HG03175 (cell line): ENCODE data around the gene PRTN3.
"Not testable (repeated sequence)": the region's sequence is repeated elsewhere in the genome, so short reads cannot be mapped to it uniquely, and the experiment has no call there.

Source experiments
- ATAC-seq: cut with Tn5 transposase; IDR thresholded peaks from one replicate; pipeline ENCODE4 v1.9.1; 2021; ENCODE audit warnings: mild to moderate bottlenecking, moderate library complexity; ENCODE audit not compliant: unreplicated experiment

The PRTN3 gene

GRCh38 chr19:843836-844545, 3.2 kb downstream of the PRTN3 start:
- ATAC-seq: no peak

DNA sequence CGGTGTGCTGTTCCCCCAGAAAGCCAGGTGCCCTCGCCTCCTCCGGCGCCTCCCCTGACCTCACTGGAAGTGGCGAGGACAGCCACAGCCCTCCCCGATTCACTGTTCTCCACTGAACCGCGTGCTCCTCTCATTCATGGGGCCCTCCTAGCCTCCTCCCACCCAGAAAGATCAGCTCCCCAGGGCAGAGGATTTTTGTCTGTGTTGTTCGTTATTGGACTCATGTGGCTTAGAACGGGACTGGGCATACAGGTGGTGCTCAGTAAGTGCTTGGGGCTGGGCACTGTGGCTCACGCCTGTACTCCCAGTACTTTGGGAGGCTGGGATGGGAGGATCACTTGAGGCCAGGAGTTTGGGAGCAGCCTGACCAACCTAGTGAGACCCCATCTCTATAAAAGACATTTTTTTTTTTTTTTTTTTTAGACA, 3.8 kb downstream of the PRTN3 start:
- ATAC-seq: no peak

DNA sequence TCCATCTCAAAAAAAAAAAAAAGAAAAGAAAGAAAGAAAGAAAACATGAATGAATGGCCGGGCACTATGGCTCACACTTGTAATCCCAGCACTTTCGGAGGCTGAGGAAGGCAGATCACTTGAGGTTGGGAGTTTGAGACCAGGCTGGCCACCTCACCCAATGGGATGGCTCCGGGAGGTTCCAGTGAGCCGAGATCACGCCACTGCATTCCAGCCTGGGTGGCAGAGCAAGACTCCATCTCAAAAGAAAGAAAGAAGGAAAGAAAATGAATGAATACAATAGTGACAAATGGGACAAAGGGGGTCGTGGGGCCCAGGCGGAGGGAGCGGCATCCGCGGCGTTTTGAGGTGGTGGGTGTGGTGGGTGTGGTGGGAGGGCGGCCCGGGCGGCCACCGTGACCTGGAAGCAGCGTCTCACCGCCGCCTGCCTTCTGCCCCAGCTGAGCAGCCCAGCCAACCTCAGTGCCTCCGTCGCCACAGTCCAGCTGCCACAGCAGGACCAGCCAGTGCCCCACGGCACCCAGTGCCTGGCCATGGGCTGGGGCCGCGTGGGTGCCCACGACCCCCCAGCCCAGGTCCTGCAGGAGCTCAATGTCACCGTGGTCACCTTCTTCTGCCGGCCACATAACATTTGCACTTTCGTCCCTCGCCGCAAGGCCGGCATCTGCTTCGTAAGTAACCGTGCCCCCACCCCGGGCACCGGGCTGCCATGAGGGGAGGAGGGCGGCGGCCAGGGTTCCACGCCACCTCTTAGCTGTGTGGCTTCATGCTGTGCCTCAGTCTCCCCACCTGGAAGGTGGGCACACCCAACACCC, 5.1 kb downstream of the PRTN3 start:
- ATAC-seq: no peak

DNA sequence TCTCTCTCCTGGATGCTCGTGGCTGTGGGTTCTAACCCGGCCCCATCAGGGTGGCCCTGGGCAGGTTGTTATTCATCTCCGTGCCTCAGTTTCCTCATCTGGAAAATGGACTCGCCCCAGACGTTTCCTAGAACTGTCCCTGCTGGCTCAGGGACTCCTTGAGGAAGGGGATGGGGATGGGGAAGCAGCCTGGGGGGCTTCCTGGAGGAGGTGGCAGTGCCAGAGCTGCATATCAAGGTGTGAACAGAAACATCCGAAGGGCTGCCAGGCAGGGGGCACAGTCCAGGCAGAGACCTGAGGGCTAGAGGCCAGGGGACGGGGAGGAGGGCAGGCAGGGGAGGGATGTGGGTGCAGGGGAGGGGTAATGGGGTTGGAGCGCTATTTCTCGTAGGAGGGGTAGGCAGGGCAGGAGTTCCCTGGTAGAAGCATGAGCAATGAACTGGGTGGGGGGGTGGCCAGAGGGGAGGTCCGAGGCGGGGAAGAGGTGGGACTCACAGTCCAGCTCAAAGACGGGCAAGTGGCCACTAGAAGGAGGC, 7.7 kb downstream of the PRTN3 start:
- no peak for ATAC-seq

DNA sequence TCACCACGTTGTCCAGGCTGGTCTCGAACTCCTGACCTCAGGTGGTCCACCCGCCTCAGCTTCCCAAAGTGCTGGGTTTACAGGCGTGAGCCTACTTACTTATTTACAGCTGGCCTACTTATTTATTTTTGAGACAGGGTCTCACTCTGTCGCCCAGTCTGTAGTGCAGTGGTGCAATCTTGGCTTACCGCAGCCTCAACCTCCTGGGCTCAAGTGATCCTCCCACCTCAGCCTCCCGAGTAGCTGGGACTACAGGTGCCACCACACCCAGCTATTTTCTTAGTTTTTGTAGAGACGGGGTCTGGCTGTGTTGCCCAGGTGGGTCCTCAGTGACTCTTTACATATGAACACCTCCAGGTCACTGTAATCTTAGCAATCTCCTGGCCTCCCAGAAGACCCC, 8.4 kb downstream of the PRTN3 start:
- not testable (repeated sequence) for ATAC-seq

- ATAC-seq: no peak
Measured at GRCh38 chr19:850221-850978, 9.6 kb downstream of the PRTN3 start.

DNA sequence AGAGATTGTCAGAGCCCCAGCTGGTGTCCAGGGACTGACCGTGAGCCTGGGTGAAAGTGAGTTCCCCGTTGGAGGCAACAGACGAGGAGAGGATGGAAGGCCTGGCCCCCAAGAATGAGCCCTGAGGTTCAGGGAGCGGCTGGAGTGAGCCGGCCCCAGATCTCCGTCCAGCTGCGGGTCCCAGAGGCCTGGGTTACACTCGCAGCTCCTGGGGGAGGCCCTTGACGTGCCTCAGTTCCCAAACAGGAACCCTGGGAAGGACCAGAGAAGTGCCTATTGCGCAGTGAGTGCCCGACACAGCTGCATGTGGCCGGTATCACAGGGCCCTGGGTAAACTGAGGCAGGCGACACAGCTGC, 10.2 kb downstream of the PRTN3 start:
- ATAC-seq: no peak

DNA sequence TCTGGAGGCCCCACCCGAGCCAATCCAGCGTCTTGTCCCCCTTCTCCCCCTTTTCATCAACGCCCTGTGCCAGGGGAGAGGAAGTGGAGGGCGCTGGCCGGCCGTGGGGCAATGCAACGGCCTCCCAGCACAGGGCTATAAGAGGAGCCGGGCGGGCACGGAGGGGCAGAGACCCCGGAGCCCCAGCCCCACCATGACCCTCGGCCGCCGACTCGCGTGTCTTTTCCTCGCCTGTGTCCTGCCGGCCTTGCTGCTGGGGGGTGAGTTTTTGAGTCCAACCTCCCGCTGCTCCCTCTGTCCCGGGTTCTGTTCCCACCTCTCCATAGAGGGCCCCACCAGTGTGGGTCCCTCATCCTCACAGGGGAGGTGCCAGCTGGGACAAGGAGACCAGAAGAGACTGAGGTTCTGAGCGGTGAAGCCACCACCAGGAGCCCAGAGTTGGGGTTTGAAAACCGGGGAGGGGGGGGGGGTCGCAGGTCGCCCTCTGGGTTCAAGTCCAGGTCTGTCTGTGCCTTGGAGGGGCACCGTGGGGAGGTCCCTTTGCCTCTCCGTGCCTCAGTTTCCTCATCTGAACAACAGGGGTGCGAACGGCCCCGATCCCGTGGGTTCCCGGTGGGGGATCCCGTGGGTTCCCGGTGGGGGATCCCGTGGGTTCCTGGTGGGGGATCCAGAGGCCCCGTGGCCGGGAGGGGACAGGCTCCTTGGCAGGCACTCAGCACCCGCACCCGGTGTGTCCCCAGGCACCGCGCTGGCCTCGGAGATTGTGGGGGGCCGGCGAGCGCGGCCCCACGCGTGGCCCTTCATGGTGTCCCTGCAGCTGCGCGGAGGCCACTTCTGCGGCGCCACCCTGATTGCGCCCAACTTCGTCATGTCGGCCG, 11.6 kb downstream of the PRTN3 start, which contains the start of gene ELANE:
Gene ELANE, plus strand, starts transcription at position 168 of the 878 bp plus-strand sequence. Its CDS starts 26 bp downstream, at position 194.
- no peak for ATAC-seq

DNA sequence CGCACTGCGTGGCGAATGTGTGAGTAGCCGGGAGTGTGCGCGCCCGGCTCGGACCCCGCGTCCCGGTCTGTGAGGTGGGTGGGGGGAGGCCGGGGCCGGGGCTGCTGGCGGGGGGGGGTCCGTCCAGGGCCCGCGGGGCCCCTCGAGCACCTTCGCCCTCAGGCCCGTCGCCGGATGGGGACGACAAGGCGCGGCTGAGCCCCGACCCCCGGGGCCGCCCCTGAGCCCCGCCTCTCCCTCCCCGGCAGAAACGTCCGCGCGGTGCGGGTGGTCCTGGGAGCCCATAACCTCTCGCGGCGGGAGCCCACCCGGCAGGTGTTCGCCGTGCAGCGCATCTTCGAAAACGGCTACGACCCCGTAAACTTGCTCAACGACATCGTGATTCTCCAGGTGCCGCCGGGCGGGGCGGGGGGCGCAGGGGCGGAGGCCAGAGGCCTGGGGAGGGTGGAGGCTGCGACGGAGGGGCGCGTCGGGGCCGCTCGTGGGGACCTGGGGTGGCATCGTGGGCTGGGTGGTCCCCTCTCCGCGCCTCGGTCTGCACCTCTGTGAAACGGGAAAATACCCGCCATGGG, 12.3 kb downstream of the PRTN3 start:
- ATAC-seq: no peak

DNA sequence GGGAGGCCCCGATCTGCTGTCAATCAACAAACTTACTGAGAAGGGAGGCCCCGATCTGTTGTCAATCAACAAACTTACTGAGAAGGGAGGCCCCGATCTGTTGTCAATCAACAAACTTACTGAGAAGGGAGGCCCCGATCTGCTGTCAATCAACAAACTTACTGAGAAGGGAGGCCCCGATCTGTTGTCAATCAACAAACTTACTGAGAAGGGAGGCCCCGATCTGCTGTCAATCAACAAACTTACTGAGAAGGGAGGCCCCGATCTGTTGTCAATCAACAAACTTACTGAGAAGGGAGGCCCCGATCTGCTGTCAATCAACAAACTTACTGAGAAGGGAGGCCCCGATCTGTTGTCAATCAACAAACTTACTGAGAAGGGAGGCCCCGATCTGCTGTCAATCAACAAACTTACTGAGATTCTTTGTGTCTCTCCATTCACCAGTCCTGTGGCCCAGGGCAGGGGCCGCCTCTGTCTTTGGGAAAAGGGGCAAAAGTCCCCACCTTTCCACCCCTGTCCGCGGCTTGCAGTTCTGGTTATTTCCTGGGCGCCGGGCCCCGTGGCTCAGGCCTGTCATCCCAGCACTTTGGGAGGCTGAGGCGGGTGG, 12.9 kb downstream of the PRTN3 start:
- not testable (repeated sequence) for ATAC-seq

DNA sequence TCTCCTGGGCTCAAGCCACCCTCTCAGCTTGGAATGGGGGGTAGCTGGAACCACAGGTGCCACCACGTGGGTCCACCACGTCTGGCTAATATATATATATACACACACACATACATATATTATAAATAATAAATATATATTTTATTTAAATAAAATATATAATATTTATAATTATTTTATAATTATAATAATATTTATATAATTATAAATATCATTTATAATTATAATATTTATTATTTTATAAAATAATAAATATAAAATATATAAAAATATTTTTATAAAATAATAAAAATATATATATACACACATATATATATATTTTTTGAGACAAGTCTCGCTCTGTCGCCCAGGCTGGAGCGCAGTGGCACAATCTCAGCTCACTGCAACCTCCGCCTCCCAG, 13.8 kb downstream of the PRTN3 start:
- no peak for ATAC-seq

- no peak for ATAC-seq
Measured at GRCh38 chr19:855142-855541, 14.3 kb downstream of the PRTN3 start.

- no peak for ATAC-seq
Measured at GRCh38 chr19:855566-856120, 14.8 kb downstream of the PRTN3 start.

DNA sequence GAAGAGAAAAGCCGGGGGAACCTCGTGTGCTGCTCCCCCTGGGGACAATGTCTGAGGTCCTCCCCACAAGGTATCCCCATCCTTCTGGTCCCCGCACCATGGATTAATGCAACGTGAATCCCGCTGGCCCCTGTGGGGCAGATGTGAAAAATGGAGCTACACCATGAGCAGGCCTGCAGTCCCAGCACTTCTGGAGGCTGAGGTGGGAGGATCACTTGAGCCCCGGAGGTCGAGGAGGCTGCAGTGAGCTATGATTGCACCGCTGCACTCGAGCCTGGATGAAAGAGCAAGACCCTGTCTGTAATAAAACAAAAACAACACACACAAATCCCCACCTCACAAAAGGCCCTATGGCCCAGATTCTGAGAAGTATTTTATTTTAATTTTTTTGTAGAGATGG, 17.5 kb downstream of the PRTN3 start:
- ATAC-seq: no peak

- no peak for ATAC-seq
Measured at GRCh38 chr19:858868-859843, 18.4 kb downstream of the PRTN3 start, which contains the start of gene CFD. TSS of gene CFD (plus strand) at chr19:859664. CDS start at chr19:859690, 26 bp downstream.

DNA sequence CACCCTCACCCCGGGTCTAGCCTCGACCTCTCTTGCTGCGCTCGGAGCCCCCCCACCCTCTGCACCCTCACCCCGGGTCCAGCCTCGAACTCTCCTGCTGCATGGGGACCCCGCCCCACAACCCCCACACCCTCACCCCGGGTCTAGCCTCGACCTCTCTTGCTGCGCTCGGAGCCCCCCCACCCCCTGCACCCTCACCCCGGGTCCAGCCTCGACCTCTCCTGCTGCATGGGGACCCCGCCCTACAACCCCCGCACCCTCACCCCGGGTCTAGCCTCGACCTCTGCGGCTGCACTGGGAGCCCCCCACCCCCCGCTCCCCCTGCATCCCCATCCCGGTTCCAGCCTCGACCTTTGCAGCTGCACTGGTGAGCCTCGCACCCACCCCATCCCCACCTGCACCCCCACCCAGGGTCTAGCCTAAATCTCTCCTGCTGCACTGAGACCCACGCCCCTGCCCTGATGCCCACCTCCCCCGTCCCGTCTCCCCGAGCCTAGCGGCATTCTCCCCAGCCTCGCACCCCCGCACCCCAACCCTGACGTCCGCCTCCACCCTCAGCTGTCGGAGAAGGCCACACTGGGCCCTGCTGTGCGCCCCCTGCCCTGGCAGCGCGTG, 20.4 kb downstream of the PRTN3 start:
- no peak for ATAC-seq

- ATAC-seq: no peak
Measured at GRCh38 chr19:861756-862580, 21.2 kb downstream of the PRTN3 start.
